HepG2 (cell line): ENCODE measurements around the gene NES. TPM values are rescaled to one million over a fixed set of nuclear protein-coding genes. Genes with fewer than 3 reads are reported as not detected.
A peak's percentile ranks its signal among the peaks of the same experiment; 100 is the strongest.

ENCODE experiments used
- ARNT2 ChIP-seq: sonication (generic); formaldehyde crosslinking; IDR thresholded peaks from 2 replicates; pipeline ENCODE4 v1.8.0; 2022; ENCODE audit warnings: mild to moderate bottlenecking, low read depth, missing genetic modification reagents, moderate library complexity
- CAMTA2 ChIP-seq: sonication (generic); formaldehyde crosslinking; IDR thresholded peaks from 2 replicates; pipeline ENCODE4 v1.4.0; 2020; ENCODE audit warnings: mild to moderate bottlenecking, missing genetic modification reagents, borderline replicate concordance
- GABPB1 ChIP-seq: IDR thresholded peaks from 2 replicates; pipeline ENCODE4 v1.6.1; 2016; ENCODE audit warnings: mild to moderate bottlenecking, missing genetic modification reagents, moderate library complexity, missing compliant biosample characterization
- HMG20A ChIP-seq: IDR thresholded peaks from 2 replicates; pipeline ENCODE4 v1.6.1; 2016; ENCODE audit warnings: borderline replicate concordance
- KLF11 ChIP-seq: IDR thresholded peaks from 2 replicates; pipeline ENCODE4 v1.6.1; 2016; ENCODE audit warnings: missing compliant biosample characterization
- MAFG ChIP-seq: sonication (generic); formaldehyde crosslinking; IDR thresholded peaks from 2 replicates; pipeline ENCODE4 v1.5.1; 2020; ENCODE audit warnings: mild to moderate bottlenecking, missing genetic modification reagents
- MAZ ChIP-seq, 2 experiments: sonication (generic) in 1 of 2; formaldehyde crosslinking in 1 of 2; IDR thresholded peaks; 2 replicates each; pipeline versions ENCODE4 v1.5.0 to v1.6.1; 2012 to 2020; ENCODE audit warnings: low read depth in 2 of 2, mild to moderate bottlenecking in 2 of 2, borderline replicate concordance in 1 of 2, improper control_type of control experiment in 1 of 2, low read length in 1 of 2, missing genetic modification reagents in 1 of 2, moderate library complexity in 1 of 2
- NFRKB ChIP-seq: fragments of 450-650 bp; IDR thresholded peaks from 2 replicates; pipeline ENCODE4 v1.6.1; 2017
- NRL ChIP-seq: sonication (generic); formaldehyde crosslinking; IDR thresholded peaks from 2 replicates; pipeline ENCODE4 v1.5.0; 2020; ENCODE audit warnings: missing genetic modification reagents, mild to moderate bottlenecking, moderate library complexity, borderline replicate concordance
- PBX3 ChIP-seq: sonication (generic); formaldehyde crosslinking; IDR thresholded peaks from 2 replicates; pipeline ENCODE4 v1.8.1; 2023; ENCODE audit warnings: missing genetic modification reagents, inconsistent platforms, borderline replicate concordance
- PRMT3 ChIP-seq: sonication (generic); formaldehyde crosslinking; IDR thresholded peaks from 2 replicates; pipeline ENCODE4 v1.8.1; 2022; ENCODE audit warnings: low read depth, mild to moderate bottlenecking, moderate library complexity, missing genetic modification reagents, borderline replicate concordance
- RFXAP ChIP-seq: sonication (generic); formaldehyde crosslinking; IDR thresholded peaks from 2 replicates; pipeline ENCODE4 v1.4.0; 2020; ENCODE audit warnings: missing genetic modification reagents, borderline replicate concordance
- TFDP1 ChIP-seq: IDR thresholded peaks from 2 replicates; pipeline ENCODE4 v1.6.1; 2016; ENCODE audit warnings: missing compliant biosample characterization, missing genetic modification reagents, borderline replicate concordance
- ZNF10 ChIP-seq: sonication (generic); formaldehyde crosslinking; IDR thresholded peaks from 2 replicates; pipeline ENCODE4 v1.4.0; 2020; ENCODE audit warnings: mild to moderate bottlenecking, low read depth, missing genetic modification reagents, borderline replicate concordance
- ZNF34 ChIP-seq: sonication (generic); formaldehyde crosslinking; IDR thresholded peaks from 2 replicates; pipeline ENCODE4 v1.4.0; 2020; ENCODE audit warnings: mild to moderate bottlenecking, missing genetic modification reagents, borderline replicate concordance
- ZNF414 ChIP-seq: sonication (generic); formaldehyde crosslinking; IDR thresholded peaks from 2 replicates; pipeline ENCODE4 v1.5.0; 2020; ENCODE audit warnings: missing genetic modification reagents
- ZNF609 ChIP-seq: sonication (generic); formaldehyde crosslinking; IDR thresholded peaks from 2 replicates; pipeline ENCODE4 v1.4.0; 2020; ENCODE audit warnings: mild to moderate bottlenecking, missing genetic modification reagents, borderline replicate concordance
- ZNF652 ChIP-seq: IDR thresholded peaks from 2 replicates; pipeline ENCODE4 v1.6.1; 2016; ENCODE audit warnings: low read depth, borderline replicate concordance
- ZSCAN29 ChIP-seq: sonication (generic); formaldehyde crosslinking; conservative IDR thresholded peaks from 2 replicates; pipeline ENCODE4 v1.4.0; 2020; ENCODE audit warnings: mild to moderate bottlenecking, missing genetic modification reagents
- polyA plus RNA-seq, 8 experiments: library from polyadenylated mRNA; depleted of rRNA in 3 of 8; stranded (reverse) in 7 of 8; unstranded in 1 of 8; fragments of >200 nt; fragmentation: Illumina TruSeq in 4 of 8; extraction: Trizol in 4 of 8; gene quantifications; 2 replicates each; pipeline versions ENCODE4 v1.2.1 to v1.2.3, GENCODE V29; 2011 to 2016; ENCODE audit warnings: low read depth in 4 of 8, missing spikeins in 1 of 8, mixed read lengths in 1 of 8; ENCODE audit not compliant: insufficient read depth in 1 of 8
- total RNA-seq, 5 experiments: library from RNA; depleted of rRNA; stranded (reverse); fragments of >200 nt; fragmentation: Illumina TruSeq; extraction: Trizol; gene quantifications; 2 replicates each; pipeline ENCODE4 v1.2.3, GENCODE V29; 2016; ENCODE audit warnings: low read depth in 1 of 5
- TF ChIP-seq, protein P1 (sequence below): IDR thresholded peaks from 2 replicates; pipeline ENCODE4 v1.6.1; 2016; ENCODE audit warnings: missing genetic modification reagents, missing compliant biosample characterization

NES gene
- total and polyA plus RNA-seq, 2 of the 13 experiments (the other 11 are each of a cell fraction or from before 2014, with no cell fraction given): 1.7 to 16.6 TPM

- TF ChIP-seq, protein P1, sequence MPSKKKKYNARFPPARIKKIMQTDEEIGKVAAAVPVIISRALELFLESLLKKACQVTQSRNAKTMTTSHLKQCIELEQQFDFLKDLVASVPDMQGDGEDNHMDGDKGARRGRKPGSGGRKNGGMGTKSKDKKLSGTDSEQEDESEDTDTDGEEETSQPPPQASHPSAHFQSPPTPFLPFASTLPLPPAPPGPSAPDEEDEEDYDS (CRISPR knock-in tag): no peak; the same call in 1 of the 2 replicates
- no peak for TF ChIP-seq MAFG
- TF ChIP-seq ZSCAN29 (CRISPR knock-in tag): no peak
- TF ChIP-seq ZNF652 (CRISPR knock-in tag): no peak
- peak; percentile 68; the same call in 1 of the 2 replicates for TF ChIP-seq MAZ (IDR thresholded peaks at IDR 0.05; ENCODE audit: borderline replicate concordance, low read depth, low read length)
- no peak for TF ChIP-seq MAZ (CRISPR knock-in tag; IDR thresholded peaks at IDR 0.05; ENCODE audit: low read depth)
- no peak for TF ChIP-seq PBX3 (CRISPR knock-in tag)
- TF ChIP-seq NRL (CRISPR knock-in tag): no peak
- TF ChIP-seq ZNF34 (CRISPR knock-in tag): no peak
- TF ChIP-seq TFDP1: no peak
- TF ChIP-seq ZNF10 (CRISPR knock-in tag): no peak
- no peak for TF ChIP-seq ZNF414
- no peak for TF ChIP-seq CAMTA2 (CRISPR knock-in tag)
- TF ChIP-seq NFRKB: no peak
- TF ChIP-seq ZNF609 (CRISPR knock-in tag): no peak
- TF ChIP-seq GABPB1 (CRISPR knock-in tag): no peak
- no peak for TF ChIP-seq PRMT3 (CRISPR knock-in tag)
- 0 out of 2 replicates have a peak, but pooled peaks have one; percentile 15 for TF ChIP-seq ARNT2 (CRISPR knock-in tag)
- TF ChIP-seq HMG20A (CRISPR knock-in tag): no peak
- TF ChIP-seq KLF11: no peak
- TF ChIP-seq RFXAP (CRISPR knock-in tag): no peak; the same call in 1 of the 2 replicates
Observed at GRCh38 chr1:156689035-156689952, 12.1 kb upstream of the NES start (continued).
